MM.1S (cell line): ENCODE data around the gene MLH3.

ENCODE experiments used
- EZH2 ChIP-seq: fragments of 300-600 bp; sonication (generic); optimal IDR thresholded peaks from 2 replicates; pipeline ENCODE3; 2017; ENCODE audit warnings: low read depth, mild to moderate bottlenecking, antibody characterized with exemption, low read length, mixed read lengths
- EZH2phosphoT487 ChIP-seq: fragments of 300-600 bp; sonication (generic); IDR thresholded peaks from 2 replicates; pipeline ENCODE4 v1.6.1; 2018; ENCODE audit warnings: antibody characterized with exemption, low read length
- TF ChIP-seq, protein P1 (sequence below): fragments of 300-600 bp; sonication (generic); IDR thresholded peaks from 2 replicates; pipeline ENCODE4 v1.5.1; 2016; ENCODE audit warnings: antibody characterized with exemption, low read length, mixed read lengths

DNA sequence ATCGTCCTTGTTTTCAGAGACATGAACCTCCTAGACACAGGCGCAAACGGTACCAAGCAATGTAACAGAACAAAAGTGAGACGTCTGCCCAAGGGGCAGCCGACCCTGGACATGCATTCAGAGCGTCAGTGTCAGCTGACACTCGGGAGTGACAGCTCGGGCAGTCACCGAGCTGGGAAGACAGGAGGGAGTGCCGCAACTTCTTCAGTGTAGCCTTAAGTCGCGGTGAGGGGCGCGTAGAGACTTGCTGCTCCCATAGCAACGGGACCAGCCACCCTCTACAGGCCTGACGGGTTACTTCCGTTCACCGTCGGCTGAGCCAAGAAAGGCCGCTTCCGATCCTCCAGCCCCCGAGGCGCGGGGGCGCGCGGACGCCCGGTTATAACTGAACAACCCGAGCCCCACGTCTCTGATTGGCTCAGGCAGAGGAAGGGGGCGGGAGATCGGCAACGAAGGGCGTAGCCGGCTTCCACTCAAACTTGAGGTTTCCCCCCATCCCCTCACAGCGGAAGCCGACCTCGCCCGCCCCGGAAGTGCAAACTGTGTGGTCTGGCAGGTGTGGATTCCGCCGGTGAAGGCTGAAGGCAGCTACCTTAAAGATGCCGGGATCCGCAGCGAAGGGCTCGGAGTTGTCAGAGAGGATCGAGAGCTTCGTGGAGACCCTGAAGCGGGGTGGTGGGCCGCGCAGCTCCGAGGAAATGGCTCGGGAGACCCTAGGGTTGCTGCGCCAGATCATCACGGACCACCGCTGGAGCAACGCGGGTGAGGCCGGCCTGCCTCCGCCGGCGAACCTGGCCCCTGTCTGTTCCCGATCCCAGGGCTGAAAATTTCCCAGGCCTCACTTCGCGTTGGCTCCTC is 48.6 kb downstream of the MLH3 start, which contains the start of gene EIF2B2:
- TF ChIP-seq, protein P1, sequence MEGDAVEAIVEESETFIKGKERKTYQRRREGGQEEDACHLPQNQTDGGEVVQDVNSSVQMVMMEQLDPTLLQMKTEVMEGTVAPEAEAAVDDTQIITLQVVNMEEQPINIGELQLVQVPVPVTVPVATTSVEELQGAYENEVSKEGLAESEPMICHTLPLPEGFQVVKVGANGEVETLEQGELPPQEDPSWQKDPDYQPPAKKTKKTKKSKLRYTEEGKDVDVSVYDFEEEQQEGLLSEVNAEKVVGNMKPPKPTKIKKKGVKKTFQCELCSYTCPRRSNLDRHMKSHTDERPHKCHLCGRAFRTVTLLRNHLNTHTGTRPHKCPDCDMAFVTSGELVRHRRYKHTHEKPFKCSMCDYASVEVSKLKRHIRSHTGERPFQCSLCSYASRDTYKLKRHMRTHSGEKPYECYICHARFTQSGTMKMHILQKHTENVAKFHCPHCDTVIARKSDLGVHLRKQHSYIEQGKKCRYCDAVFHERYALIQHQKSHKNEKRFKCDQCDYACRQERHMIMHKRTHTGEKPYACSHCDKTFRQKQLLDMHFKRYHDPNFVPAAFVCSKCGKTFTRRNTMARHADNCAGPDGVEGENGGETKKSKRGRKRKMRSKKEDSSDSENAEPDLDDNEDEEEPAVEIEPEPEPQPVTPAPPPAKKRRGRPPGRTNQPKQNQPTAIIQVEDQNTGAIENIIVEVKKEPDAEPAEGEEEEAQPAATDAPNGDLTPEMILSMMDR = no peak
- no peak for TF ChIP-seq EZH2
- no peak for TF ChIP-seq EZH2phosphoT487
